BJ (cell line): Measurements from ENCODE around the gene PLBD1. TPM values are rescaled to one million over a fixed set of nuclear protein-coding genes. Genes with fewer than 3 reads are reported as not detected.

Experiments
- CTCF ChIA-PET: fragments of 350-600 bp; formaldehyde crosslinking; extraction: SDS; loops from one replicate; lab custom pipeline; 2021; ENCODE audit warnings: antibody characterized with exemption, inconsistent platforms; lab: Yijun Ruan, JAX
- POLR2A ChIA-PET: fragments of 300-600 bp; sonication (Branson Sonifier 250); formaldehyde crosslinking; extraction: SDS; loops from one replicate; lab custom pipeline; 2021; ENCODE audit warnings: antibody characterized with exemption; lab: Charles Lee
- DNase-seq: peaks from one replicate; pipeline ENCODE4 v3.0.0-alpha.2; 2011; ENCODE audit warnings: low read depth
- H3K27me3 ChIP-seq: 2 replicates; pipeline ENCODE4 v1.6.0; 2011; ENCODE audit warnings: low read length; ENCODE audit not compliant: control insufficient read depth, insufficient read depth
- H3K36me3 ChIP-seq: 2 replicates; pipeline ENCODE4 v1.5.1; 2011; ENCODE audit warnings: low read length; ENCODE audit not compliant: control insufficient read depth, insufficient read depth
- H3K4me3 ChIP-seq: 2 replicates; pipeline ENCODE4 v1.5.1; 2011; ENCODE audit warnings: low read depth, mild to moderate bottlenecking, control low read depth, low read length
- polyA minus RNA-seq: library from RNA; depleted of rRNA, polyadenylated mRNA; stranded (reverse); fragments of >200 nt; gene quantifications from 2 replicates; pipeline ENCODE4 v1.2.3, GENCODE V29; 2011; rRNA and poly(A)+ RNA removed
- polyA plus RNA-seq: library from polyadenylated mRNA; depleted of rRNA; stranded (reverse); fragments of >200 nt; gene quantifications from 2 replicates; pipeline ENCODE4 v1.2.3, GENCODE V29; 2011; rRNA removed
- TF ChIP-seq, protein P1 (sequence below): IDR thresholded peaks from 2 replicates; pipeline ENCODE4 v1.5.1; 2011; ENCODE audit warnings: low read depth, mild to moderate bottlenecking, control low read depth, inconsistent platforms, low read length, moderate library complexity; ENCODE audit not compliant: insufficient read depth

The PLBD1 gene, protein sequence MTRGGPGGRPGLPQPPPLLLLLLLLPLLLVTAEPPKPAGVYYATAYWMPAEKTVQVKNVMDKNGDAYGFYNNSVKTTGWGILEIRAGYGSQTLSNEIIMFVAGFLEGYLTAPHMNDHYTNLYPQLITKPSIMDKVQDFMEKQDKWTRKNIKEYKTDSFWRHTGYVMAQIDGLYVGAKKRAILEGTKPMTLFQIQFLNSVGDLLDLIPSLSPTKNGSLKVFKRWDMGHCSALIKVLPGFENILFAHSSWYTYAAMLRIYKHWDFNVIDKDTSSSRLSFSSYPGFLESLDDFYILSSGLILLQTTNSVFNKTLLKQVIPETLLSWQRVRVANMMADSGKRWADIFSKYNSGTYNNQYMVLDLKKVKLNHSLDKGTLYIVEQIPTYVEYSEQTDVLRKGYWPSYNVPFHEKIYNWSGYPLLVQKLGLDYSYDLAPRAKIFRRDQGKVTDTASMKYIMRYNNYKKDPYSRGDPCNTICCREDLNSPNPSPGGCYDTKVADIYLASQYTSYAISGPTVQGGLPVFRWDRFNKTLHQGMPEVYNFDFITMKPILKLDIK
- polyA plus RNA-seq (0.38 and 0.51 TPM in 2 replicates), polyA minus RNA-seq (0.57 TPM in 1 of 2 replicates, not detected in the other)

DNA sequence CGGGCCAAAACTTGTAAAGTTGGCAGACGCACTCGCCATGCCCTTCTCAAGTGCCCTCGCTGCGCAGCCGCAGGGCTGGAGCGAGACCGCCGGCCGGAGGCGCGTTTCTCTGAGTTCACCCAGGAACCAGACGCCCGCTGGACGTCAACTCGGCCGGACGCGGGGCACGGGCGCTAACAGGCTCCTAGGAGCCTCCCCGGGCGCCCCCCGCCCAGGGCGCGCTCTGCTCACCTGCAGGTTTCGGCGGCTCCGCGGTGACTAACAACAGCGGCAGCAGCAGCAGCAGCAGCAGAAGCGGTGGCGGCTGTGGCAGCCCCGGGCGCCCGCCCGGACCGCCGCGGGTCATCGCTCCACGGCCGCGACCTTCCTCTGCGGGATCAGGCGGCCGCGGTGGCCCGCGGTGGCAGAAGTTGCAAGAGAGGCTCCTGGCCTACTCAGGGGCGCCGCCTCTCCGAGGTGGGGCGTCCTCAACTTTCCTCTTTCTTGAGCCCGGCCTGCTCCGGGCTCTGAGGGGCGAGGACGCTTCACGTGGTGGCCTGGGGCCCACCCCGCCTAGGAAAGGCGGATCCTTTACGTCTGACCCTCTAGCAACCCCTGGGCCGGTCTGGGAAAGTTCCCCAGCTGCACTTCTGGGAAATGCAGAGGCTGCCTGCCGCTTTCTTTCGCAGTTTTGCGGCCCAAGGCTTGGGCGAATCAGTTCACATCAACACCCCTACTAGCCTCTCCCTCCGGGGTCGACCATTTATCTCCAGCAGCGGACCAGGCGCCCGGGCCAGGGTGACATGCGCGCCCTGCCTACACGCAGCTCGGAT, at the start of gene PLBD1:
Gene PLBD1 (minus strand): TSS at position 533 of the 812 bp plus-strand sequence. CDS start 187 bp downstream, at position 346.
- ChIA-PET POLR2A (no interaction called here), CTCF (interaction anchor here (1.9 kb wide), 1 partner anchor 330 kb away, joined by 4 read pairs; no protein-coding TSS in a partner anchor)
- peaks cover 2% of the 10 kb centered on the region; the same call in 1 of the 2 replicates for H3K27me3 ChIP-seq
- peak within 1 kb of the TSS; percentile 39 for H3K4me3 ChIP-seq
- DNase-seq = no peak
- no peaks in the 10 kb centered on the region for H3K36me3 ChIP-seq
- TF ChIP-seq, protein P1, sequence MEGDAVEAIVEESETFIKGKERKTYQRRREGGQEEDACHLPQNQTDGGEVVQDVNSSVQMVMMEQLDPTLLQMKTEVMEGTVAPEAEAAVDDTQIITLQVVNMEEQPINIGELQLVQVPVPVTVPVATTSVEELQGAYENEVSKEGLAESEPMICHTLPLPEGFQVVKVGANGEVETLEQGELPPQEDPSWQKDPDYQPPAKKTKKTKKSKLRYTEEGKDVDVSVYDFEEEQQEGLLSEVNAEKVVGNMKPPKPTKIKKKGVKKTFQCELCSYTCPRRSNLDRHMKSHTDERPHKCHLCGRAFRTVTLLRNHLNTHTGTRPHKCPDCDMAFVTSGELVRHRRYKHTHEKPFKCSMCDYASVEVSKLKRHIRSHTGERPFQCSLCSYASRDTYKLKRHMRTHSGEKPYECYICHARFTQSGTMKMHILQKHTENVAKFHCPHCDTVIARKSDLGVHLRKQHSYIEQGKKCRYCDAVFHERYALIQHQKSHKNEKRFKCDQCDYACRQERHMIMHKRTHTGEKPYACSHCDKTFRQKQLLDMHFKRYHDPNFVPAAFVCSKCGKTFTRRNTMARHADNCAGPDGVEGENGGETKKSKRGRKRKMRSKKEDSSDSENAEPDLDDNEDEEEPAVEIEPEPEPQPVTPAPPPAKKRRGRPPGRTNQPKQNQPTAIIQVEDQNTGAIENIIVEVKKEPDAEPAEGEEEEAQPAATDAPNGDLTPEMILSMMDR = no peak

DNA sequence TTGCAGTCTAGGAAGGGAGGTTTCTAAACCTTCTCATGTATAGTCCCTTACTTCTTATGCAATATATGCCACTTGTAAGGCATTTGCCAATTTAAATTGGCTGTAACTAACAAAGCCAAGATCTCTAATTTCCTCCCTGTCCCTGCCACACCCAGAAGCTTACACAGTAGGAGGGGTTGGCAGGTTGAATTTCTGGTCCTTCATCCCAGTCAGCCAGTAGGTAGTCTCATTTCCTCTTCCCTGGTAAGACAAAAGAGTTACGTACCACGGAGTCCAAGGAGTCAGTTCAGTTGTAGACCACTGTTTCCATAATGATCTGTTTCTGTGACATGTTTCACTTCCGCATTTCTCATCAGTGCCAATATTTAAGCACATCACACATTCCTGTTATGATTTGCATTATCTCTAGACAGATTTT, 47.0 kb upstream of the PLBD1 start:
- ChIA-PET POLR2A (no interaction called here), CTCF (no interaction called here)
- no peaks in the 10 kb centered on the region for H3K36me3 ChIP-seq
- H3K27me3 ChIP-seq = no peaks in the 10 kb centered on the region
- TF ChIP-seq, protein P1 = no peak
- DNase-seq = no peak
- no peak overlapping the region for H3K4me3 ChIP-seq

DNA sequence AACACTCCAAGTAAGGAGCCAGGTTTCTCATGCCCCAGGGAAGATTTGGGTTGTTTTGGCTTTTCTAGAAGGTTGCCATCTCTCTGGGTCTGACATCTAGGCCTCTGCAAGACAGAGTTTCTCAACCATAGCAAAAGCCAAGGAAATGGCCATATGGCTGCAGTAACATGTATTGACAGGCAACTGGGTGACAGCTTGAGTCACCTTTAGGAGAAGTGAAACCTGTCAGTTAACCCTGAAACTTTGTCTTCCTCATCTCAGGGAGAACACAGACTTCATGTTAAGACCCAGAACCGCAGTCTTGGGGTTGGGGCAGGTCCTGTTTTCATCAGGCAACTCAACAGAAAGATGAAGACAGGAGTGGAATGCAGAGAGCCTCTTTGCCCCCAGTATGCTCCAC, 46.0 kb upstream of the PLBD1 start:
- CTCF ChIA-PET = interaction anchor here (0.6 kb wide), 1 partner anchor 138 kb away, joined by 3 read pairs; no protein-coding TSS in a partner anchor

DNA sequence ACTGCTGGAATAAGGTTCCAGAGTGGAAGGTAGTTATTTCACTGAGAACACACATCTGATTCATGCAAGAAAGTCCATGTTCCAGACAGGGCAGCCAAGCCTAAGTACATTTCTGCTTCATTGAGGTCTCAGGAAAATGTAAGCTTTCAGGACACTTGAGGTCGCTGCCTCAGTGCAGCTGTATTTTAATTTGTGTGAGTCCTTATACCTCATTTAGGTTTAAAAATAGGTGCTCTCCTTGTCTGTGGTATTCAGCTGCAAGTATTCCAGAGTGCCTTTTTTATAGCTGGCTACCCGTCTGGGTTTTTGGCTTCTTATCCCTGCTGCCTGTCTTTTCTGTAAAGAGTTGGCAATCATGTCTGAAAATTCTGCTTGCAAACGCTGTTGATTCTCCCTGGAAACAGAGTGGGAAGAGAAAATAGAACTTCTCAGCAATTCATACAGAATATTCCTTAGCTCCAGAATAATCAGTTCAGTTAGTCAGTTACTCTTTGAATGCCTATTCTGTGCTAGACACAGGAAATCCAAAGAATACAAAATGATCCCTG, 45.3 kb upstream of the PLBD1 start:
- TF ChIP-seq, protein P1 = no peak
- CTCF ChIA-PET = no interaction called here
- DNase-seq = no peak
- POLR2A ChIA-PET = no interaction called here
- Histone ChIP-seq H3K27me3 (no peaks in the 10 kb centered on the region), H3K4me3 (no peak overlapping the region), H3K36me3 (no peaks in the 10 kb centered on the region)

More for the DNA sequence above, 46.0 kb upstream of the PLBD1 start:
- no peaks in the 10 kb centered on the region for H3K36me3 ChIP-seq
- TF ChIP-seq, protein P1 = no peak
- H3K4me3 ChIP-seq = no peak overlapping the region
- H3K27me3 ChIP-seq = no peaks in the 10 kb centered on the region
- no peak for DNase-seq
- POLR2A ChIA-PET = no interaction called here
